SK-N-MC (cell line): Measurements from ENCODE around the gene PLXNA2.

ENCODE experiments used
- EZH2 ChIP-seq: fragments of 200-600 bp; sonication (generic); IDR thresholded peaks from one replicate; pipeline ENCODE4 v1.6.1; 2017; ENCODE audit warnings: antibody characterized with exemption
- POLR2AphosphoS5 ChIP-seq: IDR thresholded peaks from 2 replicates; pipeline ENCODE4 v1.6.1; 2012; ENCODE audit warnings: mild to moderate bottlenecking, low read depth, low read length, borderline replicate concordance

DNA sequence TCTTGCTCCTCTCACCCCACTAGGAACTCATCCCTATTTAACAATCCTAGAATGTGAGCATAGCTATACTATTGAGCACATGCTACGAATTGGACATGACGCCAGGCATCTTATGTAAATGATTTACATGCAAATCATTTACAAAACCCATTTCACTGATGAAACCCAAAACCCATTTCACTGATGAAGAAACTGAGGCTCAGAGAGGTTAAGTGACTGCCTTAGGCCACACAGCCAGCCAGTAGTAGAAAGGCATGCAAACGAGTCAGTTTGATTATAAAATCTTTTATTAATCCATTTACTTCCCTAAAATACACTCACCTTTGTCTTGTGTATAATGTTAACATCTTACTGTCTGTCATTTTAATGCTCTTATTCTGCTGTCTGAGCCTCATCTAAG is 87.9 kb downstream of the PLXNA2 start:
- TF ChIP-seq POLR2AphosphoS5 (no peak), EZH2 (no peak)
